HUES6 (cell line): ENCODE measurements around the gene HOXD4.

Source experiments
- H3K27ac ChIP-seq: 2 replicates; pipeline ENCODE4 v1.7.0; 2013; ENCODE audit warnings: low read depth, mild to moderate bottlenecking, low read length, inconsistent platforms
- H3K27me3 ChIP-seq: 2 replicates; pipeline ENCODE4 v1.6.1; 2013; ENCODE audit warnings: low read length; ENCODE audit not compliant: control insufficient read depth, insufficient read depth
- H3K36me3 ChIP-seq: 2 replicates; pipeline ENCODE4 v1.6.1; 2013; ENCODE audit warnings: low read length; ENCODE audit not compliant: control insufficient read depth, insufficient read depth
- H3K4me1 ChIP-seq: 2 replicates; pipeline ENCODE4 v1.6.1; 2013; ENCODE audit warnings: low read length; ENCODE audit not compliant: control insufficient read depth, insufficient read depth
- H3K4me3 ChIP-seq: 2 replicates; pipeline ENCODE4 v1.5.1; 2013; ENCODE audit warnings: low read depth, low read length
- H3K9ac ChIP-seq: one replicate; pipeline ENCODE4 v1.6.1; 2013; ENCODE audit warnings: mild to moderate bottlenecking, low read length
- H3K9me3 ChIP-seq: 2 replicates; pipeline ENCODE4 v1.6.1; 2013; ENCODE audit warnings: low read depth, low read length; ENCODE audit not compliant: control insufficient read depth, insufficient read depth

Gene HOXD4

GRCh38 chr2:176115883-176116813 is 35.2 kb upstream of the HOXD4 start, which contains the start of gene HOXD10:
HOXD10 (plus strand) TSS chr2:176116778; CDS start chr2:176116834, 56 bp downstream.
- Histone ChIP-seq H3K9me3 (no peaks in the 10 kb centered on the region), H3K9ac (no peak within 1 kb of the TSS), H3K4me1 (no peaks in the 10 kb centered on the region), H3K27ac (no peak within 1 kb of the TSS), H3K27me3 (peaks cover 100% of the 10 kb centered on the region), H3K4me3 (peak within 1 kb of the TSS; percentile 44), H3K36me3 (no peaks in the 10 kb centered on the region)

GRCh38 chr2:176117162-176117822 is 34.1 kb upstream of the HOXD4 start:
- H3K36me3 ChIP-seq, result no peaks in the 10 kb centered on the region
- H3K27me3 ChIP-seq, result peaks cover 100% of the 10 kb centered on the region
- no peak overlapping the region for H3K27ac ChIP-seq
- no peak overlapping the region for H3K4me3 ChIP-seq
- H3K4me1 ChIP-seq, result no peaks in the 10 kb centered on the region
- no peaks in the 10 kb centered on the region for H3K9me3 ChIP-seq
- no peak overlapping the region for H3K9ac ChIP-seq

- Histone ChIP-seq H3K27me3 (peaks cover 100% of the 10 kb centered on the region), H3K9me3 (no peaks in the 10 kb centered on the region), H3K36me3 (no peaks in the 10 kb centered on the region)
Measured at GRCh38 chr2:176117823-176118371, 33.5 kb upstream of the HOXD4 start.

GRCh38 chr2:176118601-176119339 is 32.6 kb upstream of the HOXD4 start:
- Histone ChIP-seq H3K27ac (no peak overlapping the region), H3K27me3 (peaks cover 100% of the 10 kb centered on the region), H3K9ac (no peak overlapping the region), H3K9me3 (no peaks in the 10 kb centered on the region), H3K4me3 (no peak overlapping the region), H3K36me3 (no peaks in the 10 kb centered on the region), H3K4me1 (no peaks in the 10 kb centered on the region)

More at GRCh38 chr2:176117823-176118371, 33.5 kb upstream of the HOXD4 start:
- Histone ChIP-seq H3K9ac (no peak overlapping the region), H3K4me3 (no peak overlapping the region), H3K4me1 (no peaks in the 10 kb centered on the region), H3K27ac (no peak overlapping the region)

GRCh38 chr2:176120364-176121189 is 30.8 kb upstream of the HOXD4 start:
- Histone ChIP-seq H3K4me1 (no peaks in the 10 kb centered on the region), H3K9me3 (no peaks in the 10 kb centered on the region), H3K36me3 (no peaks in the 10 kb centered on the region), H3K4me3 (no peak overlapping the region; the same call in 1 of the 2 replicates), H3K27ac (no peak overlapping the region), H3K27me3 (peaks cover 100% of the 10 kb centered on the region), H3K9ac (peak overlapping the region; percentile 61)

GRCh38 chr2:176121190-176122051 is 29.9 kb upstream of the HOXD4 start:
- Histone ChIP-seq H3K9me3 (no peaks in the 10 kb centered on the region), H3K36me3 (no peaks in the 10 kb centered on the region), H3K27ac (no peak overlapping the region), H3K4me3 (peak overlapping the region; percentile 31), H3K4me1 (no peaks in the 10 kb centered on the region), H3K9ac (peak overlapping the region; percentile 61), H3K27me3 (peaks cover 100% of the 10 kb centered on the region)

- Histone ChIP-seq H3K9me3 (no peaks in the 10 kb centered on the region), H3K4me1 (no peaks in the 10 kb centered on the region), H3K9ac (peak overlapping the region; percentile 69), H3K27me3 (peaks cover 100% of the 10 kb centered on the region), H3K4me3 (peak overlapping the region; percentile 57), H3K36me3 (no peaks in the 10 kb centered on the region), H3K27ac (peak overlapping the region; percentile 2; the same call in 1 of the 2 replicates)
Measured at GRCh38 chr2:176122052-176122682, 29.2 kb upstream of the HOXD4 start.

GRCh38 chr2:176122683-176123410 is 28.5 kb upstream of the HOXD4 start, which contains the start of gene HOXD9:
HOXD9 (plus strand) TSS chr2:176122719; CDS start chr2:176122769, 50 bp downstream.
- H3K27me3 ChIP-seq, result peaks cover 100% of the 10 kb centered on the region
- H3K4me3 ChIP-seq, result peak within 1 kb of the TSS; percentile 57
- H3K9ac ChIP-seq, result peak within 1 kb of the TSS; percentile 69
- 0 out of 2 replicates have a peak, but pooled peaks cover under 1% of the 10 kb centered on the region for H3K4me1 ChIP-seq
- H3K36me3 ChIP-seq, result no peaks in the 10 kb centered on the region
- no peaks in the 10 kb centered on the region for H3K9me3 ChIP-seq
- H3K27ac ChIP-seq, result peak within 1 kb of the TSS; percentile 2; the same call in 1 of the 2 replicates
